H1 (cell line): Measurements from ENCODE around the gene SIK2. TPM values are rescaled to one million over a fixed set of nuclear protein-coding genes. Genes with fewer than 3 reads are reported as not detected.

ENCODE experiments used
- CTCF ChIA-PET: fragments of 300-600 bp; sonication (Branson Sonifier 250); formaldehyde crosslinking; loops from one replicate; lab custom pipeline; 2021; ENCODE audit not compliant: partially characterized antibody; lab: Charles Lee
- POLR2A ChIA-PET: fragments of 300-600 bp; sonication (Branson Sonifier 250); formaldehyde crosslinking; loops from one replicate; lab custom pipeline; 2021; ENCODE audit warnings: inconsistent platforms; ENCODE audit not compliant: partially characterized antibody; lab: Charles Lee
- DNase-seq, 2 experiments: peaks; one replicate each; pipeline versions ENCODE4 v3.0.0 to v3.0.0-alpha.2; 2010 to 2022; ENCODE audit warnings: low spot score in 2 of 2, low read depth in 1 of 2, mixed read lengths in 1 of 2
- FAIRE-seq: peaks from 2 replicates; lab custom pipeline; 2011; peaks lifted over from hg19 to GRCh38; lab: Jason Lieb, UNC
- H2AFZ ChIP-seq: 2 replicates; pipeline ENCODE4 v1.8.1; 2012; ENCODE audit warnings: low read length, inconsistent platforms
- H2AK5ac ChIP-seq: 2 replicates; pipeline ENCODE4 v1.6.1; 2013; ENCODE audit warnings: low read depth, low read length
- H2BK120ac ChIP-seq: replicated peaks from 2 replicates; pipeline ENCODE3; 2013; ENCODE audit warnings: low read depth, low read length, inconsistent platforms
- H2BK12ac ChIP-seq: 2 replicates; pipeline ENCODE4 v1.6.1; 2013; ENCODE audit warnings: low read depth, low read length
- H2BK15ac ChIP-seq: 2 replicates; pipeline ENCODE4 v1.6.1; 2013; ENCODE audit warnings: low read length
- H2BK20ac ChIP-seq: 2 replicates; pipeline ENCODE4 v1.6.1; 2013; ENCODE audit warnings: low read length
- H2BK5ac ChIP-seq: 2 replicates; pipeline ENCODE4 v1.6.1; 2013; ENCODE audit warnings: low read depth, low read length
- H3K14ac ChIP-seq: 2 replicates; pipeline ENCODE4 v1.6.1; 2013; ENCODE audit warnings: inconsistent platforms; ENCODE audit not compliant: insufficient read length
- H3K18ac ChIP-seq: 2 replicates; pipeline ENCODE4 v1.6.1; 2013; ENCODE audit warnings: low read length; ENCODE audit errors: extremely low read depth
- H3K23ac ChIP-seq: 2 replicates; pipeline ENCODE4 v1.6.1; 2013; ENCODE audit warnings: inconsistent platforms; ENCODE audit not compliant: insufficient read length
- H3K23me2 ChIP-seq: 2 replicates; pipeline ENCODE4 v1.6.1; 2013; ENCODE audit warnings: low read depth, low read length
- H3K27ac ChIP-seq: 2 replicates; pipeline ENCODE4 v1.6.1; 2011; ENCODE audit warnings: low read depth, low read length, inconsistent platforms
- H3K27me3 ChIP-seq, 4 experiments: replicated peaks in 1 of 4; 1 replicate in 1 of 4; 2 replicates in 3 of 4; pipeline versions ENCODE4 v1.6.1 to v1.8.1; 2011 to 2013; ENCODE audit warnings: low read length in 3 of 4, mild to moderate bottlenecking in 3 of 4, inconsistent platforms in 2 of 4, mixed read lengths in 2 of 4, moderate library complexity in 1 of 4; ENCODE audit not compliant: control insufficient read depth in 3 of 4, insufficient read depth in 3 of 4; ENCODE audit errors: extremely low read depth in 1 of 4
- H3K36me3 ChIP-seq, 4 experiments: 2 replicates each; pipeline versions ENCODE4 v1.6.1 to v1.8.1; 2011 to 2013; ENCODE audit warnings: mild to moderate bottlenecking in 4 of 4, low read length in 3 of 4, moderate library complexity in 2 of 4, control low read depth in 1 of 4, inconsistent platforms in 1 of 4; ENCODE audit not compliant: insufficient read depth in 4 of 4, control insufficient read depth in 2 of 4
- H3K4ac ChIP-seq: replicated peaks from 2 replicates; pipeline ENCODE3; 2013; ENCODE audit warnings: low read length, low read depth, mixed read lengths, inconsistent platforms; ENCODE audit not compliant: insufficient read length
- H3K4me1 ChIP-seq, 4 experiments: replicated peaks in 1 of 4; 1 replicate in 1 of 4; 2 replicates in 3 of 4; pipeline versions ENCODE4 v1.6.1 to v1.8.1; 2011 to 2013; ENCODE audit warnings: low read length in 3 of 4, inconsistent platforms in 2 of 4, mixed read lengths in 1 of 4; ENCODE audit not compliant: insufficient read depth in 4 of 4, control insufficient read depth in 3 of 4
- H3K4me2 ChIP-seq, 2 experiments: 2 replicates each; pipeline versions ENCODE4 v1.6.1 to v1.8.1; 2011 to 2013; ENCODE audit warnings: low read depth in 2 of 2, low read length in 2 of 2, control low read depth in 1 of 2, inconsistent platforms in 1 of 2, mild to moderate bottlenecking in 1 of 2; ENCODE audit not compliant: insufficient read depth in 1 of 2
- H3K4me3 ChIP-seq, 4 experiments: fragments of 200-600, 300-600 bp in 1 of 4; sonication (generic), shearing (Covaris generic), sonication (Bioruptor Twin) in 1 of 4; 2 replicates each; pipeline versions ENCODE4 v1.5.1 to v1.8.1; 2011 to 2016; ENCODE audit warnings: low read length in 4 of 4, low read depth in 3 of 4, control low read depth in 2 of 4, inconsistent platforms in 2 of 4, mild to moderate bottlenecking in 2 of 4, mixed read lengths in 1 of 4, moderate library complexity in 1 of 4; ENCODE audit not compliant: insufficient read depth in 2 of 4; ENCODE audit errors: extremely low read depth in 1 of 4
- H3K56ac ChIP-seq: replicated peaks from 2 replicates; pipeline ENCODE3; 2013; ENCODE audit warnings: low read depth, mild to moderate bottlenecking, mixed read lengths, low read length, inconsistent platforms; ENCODE audit not compliant: insufficient read length
- H3K79me1 ChIP-seq: 2 replicates; pipeline ENCODE4 v1.6.1; 2013; ENCODE audit warnings: low read depth, low read length, control low read depth
- H3K79me2 ChIP-seq, 2 experiments: 2 replicates each; pipeline versions ENCODE4 v1.6.1 to v1.8.1; 2012 to 2013; ENCODE audit warnings: low read length in 2 of 2, mild to moderate bottlenecking in 2 of 2, inconsistent platforms in 1 of 2; ENCODE audit not compliant: insufficient read depth in 2 of 2, control insufficient read depth in 1 of 2
- H3K9ac ChIP-seq, 4 experiments: replicated peaks in 1 of 4; 1 replicate in 1 of 4; 2 replicates in 3 of 4; pipeline versions ENCODE4 v1.6.1 to v1.8.1; 2011 to 2013; ENCODE audit warnings: low read depth in 3 of 4, low read length in 3 of 4, control low read depth in 2 of 4, mild to moderate bottlenecking in 2 of 4, moderate library complexity in 2 of 4, inconsistent platforms in 1 of 4; ENCODE audit errors: extremely low read depth in 1 of 4
- H3K9me3 ChIP-seq, 2 experiments: 2 replicates each; pipeline versions ENCODE4 v1.6.1 to v1.8.1; 2012 to 2013; ENCODE audit warnings: mild to moderate bottlenecking in 2 of 2, moderate library complexity in 2 of 2, control low read depth in 1 of 2, inconsistent platforms in 1 of 2, low read depth in 1 of 2, low read length in 1 of 2, mixed read lengths in 1 of 2; ENCODE audit not compliant: insufficient read depth in 2 of 2
- H4K20me1 ChIP-seq, 2 experiments: replicated peaks in 1 of 2; 2 replicates each; pipeline versions ENCODE3 to v1.8.1; 2011 to 2013; ENCODE audit warnings: inconsistent platforms in 2 of 2, low read length in 2 of 2, mild to moderate bottlenecking in 1 of 2; ENCODE audit not compliant: insufficient read depth in 2 of 2, control insufficient read depth in 1 of 2
- H4K5ac ChIP-seq: 2 replicates; pipeline ENCODE4 v1.6.1; 2013; ENCODE audit warnings: low read length, low read depth, mixed read lengths, inconsistent platforms; ENCODE audit not compliant: insufficient read length
- H4K8ac ChIP-seq: 2 replicates; pipeline ENCODE4 v1.8.0; 2013; ENCODE audit warnings: mild to moderate bottlenecking, moderate library complexity, low read length, inconsistent platforms; ENCODE audit not compliant: insufficient read depth; ENCODE audit errors: extremely low read depth
- H4K91ac ChIP-seq: replicated peaks from 2 replicates; pipeline ENCODE3; 2013; ENCODE audit warnings: low read length, mixed read lengths, inconsistent platforms; ENCODE audit not compliant: insufficient read length
- ATF2 ChIP-seq: IDR thresholded peaks from 2 replicates; pipeline ENCODE4 v1.6.1; 2012; ENCODE audit warnings: low read length, inconsistent platforms
- BCL11A ChIP-seq, 2 experiments: IDR thresholded peaks; one replicate each; pipeline ENCODE4 v1.6.1; 2011; ENCODE audit warnings: low read depth in 2 of 2, low read length in 2 of 2, mild to moderate bottlenecking in 2 of 2
- CHD1 ChIP-seq: IDR thresholded peaks from 2 replicates; pipeline ENCODE4 v1.6.1; 2012; ENCODE audit warnings: low read depth, low read length, improper control_type of control experiment
- CHD2 ChIP-seq: IDR thresholded peaks from 2 replicates; pipeline ENCODE4 v1.6.1; 2012; ENCODE audit warnings: low read length, improper control_type of control experiment
- FOSL1 ChIP-seq: IDR thresholded peaks from 2 replicates; pipeline ENCODE4 v1.6.1; 2011; ENCODE audit warnings: mild to moderate bottlenecking, low read depth, low read length, moderate library complexity; ENCODE audit not compliant: insufficient read depth
- GABPA ChIP-seq: IDR thresholded peaks from 2 replicates; pipeline ENCODE4 v1.6.1; 2011; ENCODE audit warnings: mild to moderate bottlenecking, low read length, moderate library complexity, borderline replicate concordance; ENCODE audit not compliant: insufficient read depth
- JUN ChIP-seq: IDR thresholded peaks from 2 replicates; pipeline ENCODE4 v1.6.1; 2011; ENCODE audit warnings: low read depth, mild to moderate bottlenecking, improper control_type of control experiment, low read length
- JUND ChIP-seq: IDR thresholded peaks from 2 replicates; pipeline ENCODE4 v1.6.1; 2011; ENCODE audit warnings: mild to moderate bottlenecking, improper control_type of control experiment, low read length
- KDM1A ChIP-seq: fragments of 200-600, 300-600 bp; sonication (generic); IDR thresholded peaks from 2 replicates; pipeline ENCODE4 v1.7.1; 2016; ENCODE audit warnings: mild to moderate bottlenecking, low read length, borderline replicate concordance
- POLR2A ChIP-seq, 2 experiments: IDR thresholded peaks; 1 replicate in 1 of 2; 2 replicates in 1 of 2; pipeline ENCODE4 v1.6.1; 2011; ENCODE audit warnings: low read depth in 2 of 2, low read length in 2 of 2, mild to moderate bottlenecking in 2 of 2; ENCODE audit errors: control extremely low read depth in 1 of 2
- RXRA ChIP-seq: IDR thresholded peaks from 2 replicates; pipeline ENCODE4 v1.6.1; 2011; ENCODE audit warnings: low read depth, mild to moderate bottlenecking, low read length, moderate library complexity; ENCODE audit not compliant: insufficient read depth
- SP4 ChIP-seq: IDR thresholded peaks from 2 replicates; pipeline ENCODE4 v1.6.1; 2012; ENCODE audit warnings: low read length, inconsistent platforms
- SRF ChIP-seq: IDR thresholded peaks from 2 replicates; pipeline ENCODE4 v1.6.1; 2011; ENCODE audit warnings: mild to moderate bottlenecking, low read depth, low read length, moderate library complexity
- TAF1 ChIP-seq: IDR thresholded peaks from 2 replicates; pipeline ENCODE4 v1.6.1; 2011; ENCODE audit warnings: mild to moderate bottlenecking, low read depth, low read length
- TCF12 ChIP-seq: IDR thresholded peaks from 2 replicates; pipeline ENCODE4 v1.6.1; 2011; ENCODE audit warnings: low read depth, mild to moderate bottlenecking, low read length
- polyA plus RNA-seq, 7 experiments: library from polyadenylated mRNA; depleted of rRNA in 3 of 7; stranded (reverse) in 5 of 7; unstranded in 2 of 7; fragments of >200 nt in 5 of 7; fragments of 200-250 nt in 2 of 7; gene quantifications; 1 replicate in 5 of 7; 2 replicates in 1 of 7; 4 replicates in 1 of 7; pipeline versions ENCODE4 v1.2.1 to v1.2.3, GENCODE V29; 2011 to 2013; ENCODE audit warnings: missing spikeins in 2 of 7, mixed read lengths in 2 of 7
- total RNA-seq: library from RNA; stranded (reverse); fragmentation: NEBNext Ultra II Directional; extraction: Animal tissue kit (Norgen Biotek cat#: 25700); gene quantifications from 2 replicates; pipeline ENCODE4 v1.2.1, GENCODE V29; 2021

The SIK2 gene
- total and polyA plus RNA-seq, 2 of the 8 experiments (the other 6 are each of a cell fraction or from before 2014, with no cell fraction given), result 8.8 to 11.2 TPM

- Histone ChIP-seq H3K23ac (no peak overlapping the region), H3K14ac (no peak overlapping the region), H4K91ac (no peak overlapping the region), H3K4me1 (peaks cover 0 to 2% (median 0%) of the 10 kb centered on the region in 4 experiments; a peak in 2 of 7 replicates), H3K9ac (no peak overlapping the region), H2BK20ac (no peak overlapping the region), H3K23me2 (no peaks in the 10 kb centered on the region), H2BK5ac (no peak overlapping the region), H3K36me3 (no peaks in the 10 kb centered on the region; a peak in 1 of 8 replicates), H2BK15ac (no peak overlapping the region), H3K27me3 (peaks cover 0 to 1% (median 0%) of the 10 kb centered on the region in 4 experiments; a peak in 1 of 7 replicates), H3K4me2 (no peak overlapping the region), H3K18ac (no peak overlapping the region), H3K79me2 (no peaks in the 10 kb centered on the region), H3K27ac (no peak overlapping the region), H4K20me1 (no peaks in the 10 kb centered on the region), H3K9me3 (no peaks in the 10 kb centered on the region; a peak in 1 of 4 replicates), H4K5ac (no peak overlapping the region), H4K8ac (no peak overlapping the region), H2BK120ac (no peak overlapping the region), H2AK5ac (no peak overlapping the region), H2BK12ac (no peak overlapping the region), H3K56ac (no peak overlapping the region), H3K4me3 (no peak overlapping the region), H3K4ac (no peak overlapping the region), H2AFZ (no peak overlapping the region), H3K79me1 (no peaks in the 10 kb centered on the region; the same call in 1 of the 2 replicates)
- ChIA-PET CTCF (no interaction called here), POLR2A (no interaction called here)
- DNase-seq (no peak), FAIRE-seq (no peak)
- TF ChIP-seq CHD1 (no peak), ATF2 (no peak), GABPA (no peak), JUND (no peak), KDM1A (no peak), FOSL1 (no peak), SP4 (no peak), POLR2A (IDR thresholded peaks at IDR 0.05; ENCODE audit: control extremely low read depth in 1 of 2, low read depth in 2 of 2, low read length in 2 of 2) (no peak), SRF (no peak), BCL11A (IDR thresholded peaks at IDR 0.05; ENCODE audit: low read depth in 2 of 2, low read length in 2 of 2) (no peak), TAF1 (no peak), CHD2 (no peak), JUN (no peak), RXRA (no peak), TCF12 (no peak)
Observed at GRCh38 chr11:111654601-111655000, 52.4 kb downstream of the SIK2 start.
